Dermis microvascular lymphatic vessel endothelial cell (primary cell): ENCODE data around the gene GPR137B. TPM values are rescaled to one million over a fixed set of nuclear protein-coding genes. Genes with fewer than 3 reads are reported as not detected.
"Not testable (repeated sequence)": the region's sequence is repeated elsewhere in the genome, so short reads cannot be mapped to it uniquely, and the experiment has no call there.

Source experiments
- DNase-seq, 2 donors: peaks; one replicate each; pipeline versions ENCODE4 v3.0.0 to v3.0.0-alpha.2; 2010; ENCODE audit warnings: low read depth in 2 of 2
- total RNA-seq: library from RNA; depleted of rRNA; stranded (reverse); fragments of >200 nt; gene quantifications from 2 replicates; pipeline ENCODE4 v1.2.1, GENCODE V29; 2014

Gene GPR137B
- total RNA-seq, 1 donor from 2014 or later = 4.9 TPM

GRCh38 chr1:236159704-236160539, 17.6 kb downstream of the GPR137B start:
- no peak for DNase-seq

- no peak for DNase-seq
Measured at GRCh38 chr1:236160540-236161127, 18.3 kb downstream of the GPR137B start.

DNA sequence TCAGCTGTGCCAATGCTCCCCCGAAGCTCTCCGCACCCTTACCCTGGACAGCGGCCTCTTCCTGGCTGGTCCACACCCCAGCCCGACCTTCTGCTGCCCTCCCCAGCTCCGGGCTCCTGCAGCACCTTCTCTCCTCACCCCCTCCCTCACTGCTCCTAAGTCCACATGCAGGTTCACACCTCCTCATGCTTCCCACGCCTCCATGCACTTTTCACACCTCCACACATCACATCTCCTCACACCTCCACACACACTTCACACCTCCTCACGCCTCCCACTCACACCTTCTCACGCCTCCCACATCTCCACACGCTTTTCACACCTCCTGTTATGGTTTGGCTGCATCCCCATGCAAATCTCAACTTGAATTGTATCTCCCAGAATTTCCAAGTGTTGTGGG, 18.9 kb downstream of the GPR137B start:
- DNase-seq = no peak

GRCh38 chr1:236161755-236162154, 19.4 kb downstream of the GPR137B start:
- not testable (repeated sequence) for DNase-seq

DNA sequence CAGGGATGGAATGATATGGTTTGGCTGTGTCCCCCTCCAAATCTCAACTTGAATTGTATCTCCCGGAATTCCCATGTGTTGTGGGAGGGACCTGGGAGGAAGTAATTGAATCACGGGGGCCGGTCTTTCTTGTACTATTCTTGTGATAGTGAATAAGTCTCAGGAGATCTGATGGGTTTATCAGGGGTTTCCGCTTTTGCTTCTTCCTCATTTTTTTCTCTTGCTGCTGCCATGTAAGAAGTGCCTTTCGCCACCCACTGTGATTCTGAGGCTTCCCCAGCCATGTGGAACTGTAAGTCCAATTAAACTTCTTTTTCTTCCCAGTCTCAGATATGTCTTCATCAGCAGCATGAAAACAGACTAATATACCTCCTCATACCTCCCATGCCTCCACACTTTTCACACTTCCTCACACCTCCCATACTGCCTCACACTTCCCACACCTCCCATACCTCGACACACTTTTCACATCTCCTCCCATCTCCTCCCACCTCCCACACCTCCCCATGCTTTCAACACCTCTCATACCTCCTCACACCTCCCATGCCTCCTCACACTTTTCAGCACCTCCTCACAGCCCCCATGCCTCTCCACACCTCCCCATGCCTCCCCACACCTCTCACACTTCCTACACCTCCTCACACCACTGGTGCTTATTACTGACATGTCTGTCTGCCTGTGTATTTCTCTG, 21.3 kb downstream of the GPR137B start:
- no peak for DNase-seq

DNA sequence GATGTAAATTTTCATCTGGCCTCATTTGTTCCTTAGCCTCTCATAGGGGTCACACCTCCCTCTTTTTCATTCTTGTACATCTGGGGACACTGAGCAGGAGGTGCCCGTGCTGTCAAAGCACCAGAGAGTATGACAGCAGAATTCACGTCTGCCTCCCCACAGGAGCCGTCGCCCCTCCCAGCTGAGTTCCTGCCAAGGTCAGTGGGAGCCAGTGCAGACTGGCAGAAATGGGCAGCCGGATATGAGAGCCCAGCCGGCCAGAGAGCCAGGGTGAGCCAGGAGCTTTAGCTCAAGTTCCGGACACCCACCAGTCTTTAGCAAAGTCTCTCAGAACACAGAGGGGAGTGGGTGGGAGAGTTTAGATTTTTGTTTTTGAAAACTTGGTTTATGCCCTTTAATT, 21.9 kb downstream of the GPR137B start:
- peak in 1 of 2 donors; percentile 44 for DNase-seq

DNA sequence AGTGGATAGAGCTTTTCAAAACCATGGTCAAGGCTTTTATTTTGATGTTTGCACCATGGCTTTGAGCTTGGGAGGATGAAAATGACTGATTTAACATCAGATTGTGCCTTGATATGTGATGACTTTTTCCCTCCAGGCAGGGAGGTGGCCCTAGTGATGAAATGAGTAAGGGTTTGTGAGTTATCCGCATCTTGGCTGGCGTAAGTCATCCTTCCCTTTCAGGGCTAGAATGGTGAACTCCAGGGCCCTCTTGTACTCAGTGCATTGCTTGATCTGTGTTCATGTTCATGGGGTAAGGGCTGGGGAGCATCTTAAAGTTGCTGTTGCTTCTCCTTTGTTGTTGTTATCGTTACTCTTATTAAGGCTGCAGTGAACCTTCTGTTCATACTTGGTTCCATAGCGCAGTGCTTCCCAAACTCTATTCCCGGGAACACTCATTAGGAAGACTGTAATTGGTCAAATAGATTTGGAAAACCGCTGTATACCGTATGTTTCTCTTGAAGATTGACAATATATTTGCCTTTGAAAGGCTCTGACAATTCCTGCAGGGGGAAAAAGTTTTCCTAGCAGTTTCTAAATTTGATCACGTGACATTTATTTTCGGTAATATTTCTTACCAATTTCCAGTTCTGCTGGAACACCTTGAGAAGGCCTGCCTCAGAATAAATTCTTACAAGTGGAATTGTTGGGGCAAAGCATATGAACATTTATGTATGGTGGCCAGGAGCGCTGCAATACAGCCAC, 23.1 kb downstream of the GPR137B start:
- DNase-seq = no peak

DNA sequence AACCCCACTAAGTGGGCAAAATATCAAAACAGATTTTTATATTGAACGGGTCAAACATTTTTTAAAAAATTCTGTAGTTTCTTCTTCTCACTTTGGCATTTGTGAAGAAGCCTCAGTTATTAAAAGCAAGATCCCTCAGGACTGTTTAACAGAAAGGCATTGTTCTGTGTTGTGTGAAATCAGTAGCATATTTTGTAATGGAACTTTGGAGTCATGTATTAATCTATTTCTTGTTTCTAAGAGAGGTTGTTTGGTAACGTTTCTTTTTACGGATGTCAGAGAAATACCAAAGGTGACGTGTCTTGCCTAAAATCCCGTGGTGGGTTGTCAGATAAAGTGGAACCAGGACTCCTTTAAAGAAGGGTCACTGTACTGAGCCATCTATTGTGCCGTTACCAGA, 23.7 kb downstream of the GPR137B start:
- no peak for DNase-seq

GRCh38 chr1:236167154-236167553, 24.8 kb downstream of the GPR137B start:
- DNase-seq = no peak

- no peak for DNase-seq
Measured at GRCh38 chr1:236167578-236167977, 25.2 kb downstream of the GPR137B start.

DNA sequence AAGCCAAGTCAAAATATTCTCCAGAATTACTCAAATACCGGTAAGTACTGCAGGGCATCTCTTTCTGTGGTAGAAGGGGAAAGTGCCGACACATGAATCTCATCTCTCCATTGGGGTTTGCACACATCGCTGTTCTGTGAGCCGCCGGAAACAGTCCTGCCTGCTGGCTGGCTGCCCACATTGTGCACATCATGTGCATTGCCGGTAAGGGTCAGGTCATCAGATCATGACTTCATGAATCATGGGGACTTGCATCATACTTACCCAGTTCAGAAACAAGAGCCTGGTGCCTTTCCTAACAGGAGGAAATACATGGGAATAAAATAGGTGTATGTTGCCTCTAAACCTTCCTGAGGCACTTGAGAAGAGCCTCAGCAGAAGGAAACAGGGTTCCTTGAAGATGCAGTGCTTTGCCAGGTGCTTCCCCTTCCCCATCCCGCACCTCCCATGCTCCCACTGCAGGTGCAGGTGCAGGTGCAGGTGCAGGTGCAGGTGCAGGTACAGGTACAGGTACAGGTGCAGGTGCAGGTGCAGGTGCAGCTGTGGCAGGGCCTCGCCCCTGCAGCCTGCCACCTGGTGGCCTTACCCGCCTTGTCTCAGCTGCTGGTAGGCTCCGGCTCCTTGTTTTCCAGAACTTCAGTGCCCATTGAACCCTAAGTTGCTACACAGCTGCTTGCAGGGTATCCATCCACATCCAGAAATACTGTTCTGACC, 26.5 kb downstream of the GPR137B start:
- DNase-seq = peak; percentile 93 to 96

DNA sequence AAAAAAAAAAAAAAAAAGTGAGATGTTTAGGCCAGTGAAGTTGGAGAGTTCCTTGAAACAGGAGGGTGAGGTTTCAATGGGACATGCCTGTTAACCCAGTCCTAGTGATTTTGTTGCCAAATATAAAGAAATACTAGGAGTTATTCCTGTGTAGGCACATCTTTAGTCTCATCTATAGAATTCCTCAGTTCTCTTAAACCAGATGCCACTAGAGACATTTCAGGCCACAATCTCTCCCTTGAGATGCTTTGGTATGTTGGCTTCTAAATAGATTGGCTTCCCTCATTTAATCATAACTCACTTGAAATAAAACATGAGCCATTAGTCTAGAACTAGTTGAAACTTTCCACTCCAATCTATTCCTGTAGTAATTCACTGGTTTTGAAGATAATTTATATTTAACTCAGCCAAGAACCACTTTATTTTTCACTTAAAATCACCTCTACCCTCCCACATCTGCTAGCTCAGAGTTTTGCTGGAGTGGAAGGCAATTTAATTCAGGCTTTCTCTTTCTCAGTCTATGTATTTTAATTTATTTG, 29.8 kb downstream of the GPR137B start:
- DNase-seq = no peak

DNA sequence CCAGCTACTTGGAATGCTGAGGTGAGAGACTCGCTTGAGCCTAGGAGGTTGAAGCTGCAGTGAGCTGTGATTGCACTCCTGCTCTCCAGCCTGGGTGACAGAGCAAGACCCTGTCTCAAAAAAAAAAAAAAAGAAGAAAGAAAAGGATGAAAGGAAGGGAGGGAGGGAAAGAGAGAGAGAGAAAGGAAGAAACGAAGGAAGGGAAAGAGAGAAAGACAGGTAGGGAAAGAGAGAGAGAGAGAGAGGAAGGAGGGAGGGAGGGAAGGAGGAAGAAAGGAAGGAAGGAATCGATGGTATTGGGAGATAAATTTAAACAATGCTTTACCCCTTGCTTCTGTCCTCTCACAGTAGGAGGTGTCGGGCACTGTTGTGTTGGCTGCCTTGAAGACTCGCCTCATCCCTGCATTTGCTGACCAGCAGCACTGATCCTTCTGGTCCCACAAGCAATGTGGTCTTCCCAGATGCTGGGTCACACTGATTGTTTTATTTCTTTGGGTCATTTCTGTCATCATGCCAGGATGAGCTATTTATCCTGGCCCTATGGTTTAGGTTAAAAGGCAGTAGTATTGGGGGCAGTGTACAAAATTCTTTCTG, 30.9 kb downstream of the GPR137B start:
- DNase-seq = no peak

DNA sequence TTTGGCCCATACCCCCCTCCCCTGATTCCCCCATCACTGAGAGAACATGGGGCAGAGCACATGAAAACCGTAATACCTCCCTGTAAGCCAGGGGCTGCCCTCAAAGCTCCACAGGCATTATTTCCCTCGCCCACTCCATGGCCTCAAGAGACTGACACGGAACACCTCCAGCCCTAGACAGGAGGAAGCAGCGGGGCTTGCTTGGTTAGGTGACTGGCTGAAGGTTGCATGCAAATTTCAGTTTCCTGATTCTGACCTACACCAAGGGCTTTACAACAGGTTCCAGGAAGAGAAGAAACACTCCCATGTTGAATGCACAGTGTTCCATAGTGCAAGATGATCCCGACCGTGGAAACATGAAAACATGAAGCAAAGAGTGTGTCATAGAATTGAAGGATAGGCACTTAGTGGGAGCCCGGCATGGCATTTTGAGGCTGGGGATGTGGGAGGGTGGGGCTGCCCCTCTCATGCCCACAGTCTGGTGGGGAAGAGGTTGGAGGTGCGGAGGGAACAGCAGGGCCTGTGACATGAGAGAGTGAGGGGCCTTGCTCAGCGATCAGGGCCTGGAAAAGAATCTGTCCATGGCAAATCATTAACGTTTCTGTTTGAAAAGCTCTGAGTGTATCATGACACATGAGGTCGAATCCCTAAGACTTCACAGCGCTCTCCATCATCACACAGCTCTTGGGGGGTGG, 33.5 kb downstream of the GPR137B start:
- no peak for DNase-seq

DNA sequence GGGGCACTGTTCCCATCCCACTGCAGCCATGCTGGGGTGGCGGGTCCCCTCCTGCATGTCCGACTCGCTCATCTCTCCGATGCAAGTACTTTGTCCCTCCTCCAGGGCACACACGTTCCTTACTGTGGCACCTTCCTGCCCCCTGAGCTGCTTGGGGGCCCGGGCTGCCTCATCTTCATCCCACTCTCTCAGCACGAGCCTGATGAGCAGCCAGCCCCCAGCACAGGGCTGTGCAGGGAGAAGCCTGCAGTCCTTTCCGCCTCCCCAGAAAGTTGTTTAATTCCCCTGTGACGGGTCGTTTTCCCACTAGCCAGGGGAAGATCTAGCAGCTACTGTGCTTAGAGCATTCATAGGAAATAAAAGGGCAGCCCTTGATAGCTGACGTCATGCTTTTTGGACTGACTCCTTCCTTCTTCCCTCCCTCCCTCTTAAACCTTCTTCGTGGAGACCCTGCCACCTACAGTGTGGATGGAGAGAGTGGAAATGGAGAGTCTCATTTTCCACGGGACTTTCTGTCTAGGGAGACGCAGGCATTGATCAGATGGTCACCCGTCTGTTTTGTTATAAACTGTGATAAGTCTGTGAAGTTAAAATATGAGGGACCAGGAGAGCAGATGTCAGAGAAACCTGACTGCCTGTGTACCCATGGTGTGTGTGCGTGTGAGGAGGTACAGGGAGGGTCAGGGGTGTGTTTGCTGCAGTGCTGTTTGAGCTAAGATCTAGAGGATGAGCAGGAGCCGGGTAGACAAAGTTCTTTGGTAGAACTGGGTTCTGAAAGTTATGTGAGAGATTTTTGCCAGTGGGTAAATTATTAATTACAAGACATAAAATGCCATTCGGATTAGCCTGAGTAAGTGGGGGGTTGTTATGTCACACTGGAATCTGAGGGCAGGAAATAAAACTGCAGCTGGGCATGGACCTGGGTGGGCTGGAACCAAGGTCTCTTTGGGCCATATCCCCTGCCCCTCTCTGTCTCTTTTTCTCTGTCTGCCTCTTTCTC, 34.3 kb downstream of the GPR137B start:
- no peak for DNase-seq

- DNase-seq = no peak
Measured at GRCh38 chr1:236179634-236180033, 37.3 kb downstream of the GPR137B start.

- DNase-seq = no peak
Measured at GRCh38 chr1:236181059-236181458, 38.7 kb downstream of the GPR137B start.

DNA sequence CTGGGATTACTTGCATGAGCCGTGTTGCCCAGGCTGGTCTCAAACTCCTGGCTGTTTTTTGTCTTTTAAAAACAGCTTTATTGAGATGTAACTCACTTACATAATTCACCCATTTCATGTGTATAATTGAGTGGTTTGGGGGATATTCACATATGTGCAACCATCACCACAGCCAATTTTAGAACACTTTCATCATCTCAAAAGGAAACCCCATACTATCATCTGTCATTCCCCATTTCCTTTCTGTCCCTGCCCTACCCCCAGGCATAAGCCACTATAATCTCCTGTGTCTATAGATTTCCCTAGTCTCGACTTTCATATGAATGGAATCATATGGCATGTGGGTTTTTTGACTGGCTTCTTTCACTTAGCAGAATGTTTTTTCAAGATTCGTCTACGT, 43.3 kb downstream of the GPR137B start:
- no peak for DNase-seq

- not testable (repeated sequence) for DNase-seq
Measured at GRCh38 chr1:236186471-236186870, 44.1 kb downstream of the GPR137B start.
